OCI-LY7 (cell line): Measurements from ENCODE around the gene PIEZO1. TPM values are rescaled to one million over a fixed set of nuclear protein-coding genes. Genes with fewer than 3 reads are reported as not detected.

ENCODE experiments used
- BruUV-seq: library from RNA; stranded (reverse); fragments of 400-500 nt; replicated peaks from 2 replicates; lab custom pipeline; 2021; lab: Mats Ljungman, UMichigan
- CTCF ChIA-PET: fragments of 300-600 bp; sonication (Branson Sonifier 250); formaldehyde crosslinking; loops from one replicate; lab custom pipeline; 2022; ENCODE audit warnings: antibody characterized with exemption; ENCODE audit not compliant: unreplicated experiment; lab: Charles Lee
- POLR2A ChIA-PET: fragments of 300-600 bp; sonication (Branson Sonifier 250); formaldehyde crosslinking; loops from one replicate; lab custom pipeline; 2022; ENCODE audit warnings: antibody characterized with exemption; lab: Charles Lee
- DNase-seq: peaks from one replicate; pipeline ENCODE4 v3.0.0-alpha.2; 2015; ENCODE audit warnings: low spot score
- H2AFZ ChIP-seq: fragments of 200-600 bp; sonication (generic), shearing (Covaris generic); 2 replicates; pipeline ENCODE4 v1.6.1; 2014; ENCODE audit warnings: mild to moderate bottlenecking, antibody characterized with exemption, low read length, moderate library complexity
- H3K27ac ChIP-seq: fragments of 200-600 bp; sonication (generic); 2 replicates; pipeline ENCODE4 v1.5.1; 2014; ENCODE audit warnings: mixed run types, low read depth, mild to moderate bottlenecking, moderate library complexity, low read length, inconsistent platforms; ENCODE audit not compliant: poor library complexity, severe bottlenecking
- H3K36me3 ChIP-seq: fragments of 200-600 bp; sonication (generic); 2 replicates; pipeline ENCODE4 v1.6.1; 2014; ENCODE audit warnings: mild to moderate bottlenecking, antibody characterized with exemption, low read length, moderate library complexity, mixed read lengths; ENCODE audit not compliant: insufficient read depth
- H3K4me1 ChIP-seq: fragments of 200-600 bp; sonication (generic); 2 replicates; pipeline ENCODE4 v1.5.1; 2014; ENCODE audit warnings: mild to moderate bottlenecking, low read length; ENCODE audit not compliant: insufficient read depth, poor library complexity, severe bottlenecking
- H3K4me2 ChIP-seq: fragments of 200-600 bp; sonication (generic); 2 replicates; pipeline ENCODE4 v1.6.1; 2014; ENCODE audit warnings: mild to moderate bottlenecking, low read length
- H3K4me3 ChIP-seq: fragments of 200-600 bp; sonication (generic); 2 replicates; pipeline ENCODE4 v1.5.1; 2014; ENCODE audit warnings: mild to moderate bottlenecking, low read depth, low read length; ENCODE audit not compliant: poor library complexity, severe bottlenecking
- H3K79me2 ChIP-seq: fragments of 200-600 bp; sonication (generic); 2 replicates; pipeline ENCODE4 v1.6.1; 2016; ENCODE audit warnings: low read depth, mild to moderate bottlenecking, low read length, moderate library complexity, mixed read lengths; ENCODE audit not compliant: insufficient read depth
- H3K9me2 ChIP-seq: fragments of 200-600 bp; sonication (generic); 2 replicates; pipeline ENCODE4 v1.6.1; 2016; ENCODE audit warnings: mild to moderate bottlenecking, low read length, mixed read lengths; ENCODE audit not compliant: insufficient read depth
- H3K9me3 ChIP-seq: fragments of 200-600 bp; sonication (generic); 2 replicates; pipeline ENCODE4 v1.6.1; 2014; ENCODE audit warnings: mild to moderate bottlenecking, mixed run types, low read length, mixed read lengths
- H4K20me1 ChIP-seq: fragments of 200-600 bp; sonication (generic); 2 replicates; pipeline ENCODE4 v1.6.1; 2014; ENCODE audit warnings: mild to moderate bottlenecking, antibody characterized with exemption, low read length, moderate library complexity, mixed read lengths; ENCODE audit not compliant: insufficient read depth
- EZH2phosphoT487 ChIP-seq: fragments of 200-600 bp; sonication (generic); IDR thresholded peaks from 2 replicates; pipeline ENCODE4 v1.6.1; 2018; ENCODE audit warnings: low read depth, borderline replicate concordance, mild to moderate bottlenecking, mixed run types, antibody characterized with exemption, low read length, moderate library complexity, mixed read lengths
- intact Hi-C: fragments of 100-400 bp; cut with micrococcal nuclease; formaldehyde crosslinking; loops from one replicate; pipeline ENCODE4 v1.10.0; 2022; ENCODE audit not compliant: unreplicated experiment
- total RNA-seq, 2 experiments: library from RNA; depleted of rRNA in 1 of 2; stranded (reverse); fragments of >200 nt in 1 of 2; shearing (Covaris generic) in 1 of 2; gene quantifications; 2 replicates each; pipeline ENCODE4 v1.2.3, GENCODE V29; 2014 to 2022
- TF ChIP-seq, protein P1 (sequence below): fragments of 200-600 bp; sonication (generic); conservative IDR thresholded peaks from 2 replicates; pipeline ENCODE4 v1.5.1; 2014; ENCODE audit warnings: mild to moderate bottlenecking, antibody characterized with exemption, low read length, moderate library complexity, mixed read lengths

Gene PIEZO1
- total RNA-seq, 2 experiments from 2014 or later, result 144 to 154 TPM

DNA sequence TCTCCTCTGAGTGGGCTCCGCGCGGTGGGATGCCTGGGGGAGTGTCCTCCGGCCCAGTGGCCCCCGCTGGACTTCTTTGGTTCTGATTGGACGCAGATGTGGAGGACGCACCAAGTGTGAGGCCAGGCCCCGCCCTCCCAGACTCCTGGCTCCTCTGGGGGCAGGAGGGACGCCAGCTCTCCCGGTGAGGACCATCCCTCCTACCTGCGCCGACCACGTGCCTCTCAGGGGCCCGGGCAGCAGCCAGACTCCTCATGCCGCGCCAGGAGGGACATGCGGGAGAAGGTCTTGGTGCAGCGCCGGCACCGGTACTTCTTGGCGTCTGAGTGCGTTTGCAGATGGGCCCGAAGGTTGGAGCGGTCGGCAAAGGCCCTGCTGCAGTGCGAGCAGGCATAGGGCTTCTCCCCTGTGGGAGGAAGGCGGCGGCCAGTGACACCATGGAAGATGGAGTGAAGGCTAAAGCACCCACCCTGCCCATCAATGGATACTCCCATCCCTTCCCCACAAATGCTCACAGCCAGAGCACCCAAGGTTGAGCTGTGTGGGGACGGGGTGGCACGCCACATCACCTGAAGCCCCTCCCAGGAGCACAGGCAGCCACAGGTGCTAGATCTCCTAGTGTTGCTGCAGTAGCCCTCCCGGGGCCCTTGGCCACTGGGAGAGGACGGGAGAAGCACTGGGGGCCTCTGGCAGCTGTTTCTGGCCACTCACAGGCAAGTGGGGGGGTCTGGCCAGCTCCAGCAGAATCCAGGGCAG is 106.6 kb downstream of the PIEZO1 start:
- Histone ChIP-seq H3K4me3 (no peak overlapping the region), H3K9me2 (no peaks in the 10 kb centered on the region), H3K27ac (no peak overlapping the region), H2AFZ (no peak overlapping the region), H3K4me1 (peaks cover 35% of the 10 kb centered on the region), H4K20me1 (no peaks in the 10 kb centered on the region), H3K4me2 (no peak overlapping the region), H3K36me3 (peaks cover 11% of the 10 kb centered on the region; the same call in 1 of the 2 replicates), H3K79me2 (no peaks in the 10 kb centered on the region), H3K9me3 (no peaks in the 10 kb centered on the region)
- no peak for DNase-seq
- BruUV-seq, result no TSS peak
- intact Hi-C loops, result no loop called here
- CTCF ChIA-PET, result no interaction called here
- TF ChIP-seq, protein P1, sequence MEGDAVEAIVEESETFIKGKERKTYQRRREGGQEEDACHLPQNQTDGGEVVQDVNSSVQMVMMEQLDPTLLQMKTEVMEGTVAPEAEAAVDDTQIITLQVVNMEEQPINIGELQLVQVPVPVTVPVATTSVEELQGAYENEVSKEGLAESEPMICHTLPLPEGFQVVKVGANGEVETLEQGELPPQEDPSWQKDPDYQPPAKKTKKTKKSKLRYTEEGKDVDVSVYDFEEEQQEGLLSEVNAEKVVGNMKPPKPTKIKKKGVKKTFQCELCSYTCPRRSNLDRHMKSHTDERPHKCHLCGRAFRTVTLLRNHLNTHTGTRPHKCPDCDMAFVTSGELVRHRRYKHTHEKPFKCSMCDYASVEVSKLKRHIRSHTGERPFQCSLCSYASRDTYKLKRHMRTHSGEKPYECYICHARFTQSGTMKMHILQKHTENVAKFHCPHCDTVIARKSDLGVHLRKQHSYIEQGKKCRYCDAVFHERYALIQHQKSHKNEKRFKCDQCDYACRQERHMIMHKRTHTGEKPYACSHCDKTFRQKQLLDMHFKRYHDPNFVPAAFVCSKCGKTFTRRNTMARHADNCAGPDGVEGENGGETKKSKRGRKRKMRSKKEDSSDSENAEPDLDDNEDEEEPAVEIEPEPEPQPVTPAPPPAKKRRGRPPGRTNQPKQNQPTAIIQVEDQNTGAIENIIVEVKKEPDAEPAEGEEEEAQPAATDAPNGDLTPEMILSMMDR, result no peak
- no peak for TF ChIP-seq EZH2phosphoT487
- POLR2A ChIA-PET, result no interaction called here

DNA sequence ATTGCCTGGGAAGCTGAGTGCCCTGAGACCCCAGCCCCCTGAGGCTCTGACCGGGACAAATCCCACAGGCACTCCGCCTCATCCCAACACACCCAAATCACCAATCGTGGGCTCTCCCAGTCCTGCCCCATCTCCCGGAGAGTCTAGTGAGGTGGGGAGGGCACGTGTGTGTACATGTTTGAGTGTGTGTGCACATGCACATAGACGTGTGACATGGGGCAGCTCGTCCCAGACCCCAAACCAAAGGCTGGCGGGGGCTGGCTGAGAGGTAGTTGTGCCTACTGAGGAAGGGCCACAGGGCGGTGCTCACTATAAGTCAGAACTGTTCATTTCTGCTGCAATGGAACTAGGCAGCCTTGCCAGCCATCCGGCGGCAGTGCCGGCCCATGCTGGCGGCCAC is 107.3 kb downstream of the PIEZO1 start:
- POLR2A ChIA-PET, result no interaction called here
- no peak overlapping the region for H2AFZ ChIP-seq
- intact Hi-C loops, result no loop called here
- TF ChIP-seq, protein P1, result no peak
- no peak for TF ChIP-seq EZH2phosphoT487
- BruUV-seq, result no TSS peak
- no peak for DNase-seq
- H3K79me2 ChIP-seq, result no peaks in the 10 kb centered on the region
- H3K27ac ChIP-seq, result no peak overlapping the region
- no peaks in the 10 kb centered on the region for H3K9me3 ChIP-seq
- no peaks in the 10 kb centered on the region for H3K9me2 ChIP-seq
- no peaks in the 10 kb centered on the region for H4K20me1 ChIP-seq
- CTCF ChIA-PET, result no interaction called here
- no peak overlapping the region for H3K4me2 ChIP-seq
- no peak overlapping the region for H3K4me3 ChIP-seq
- peaks cover 35% of the 10 kb centered on the region for H3K4me1 ChIP-seq
- peaks cover 11% of the 10 kb centered on the region; the same call in 1 of the 2 replicates for H3K36me3 ChIP-seq
